Measurements from ENCODE around the gene C9orf43. TPM values are rescaled to one million over a fixed set of nuclear protein-coding genes. Genes with fewer than 3 reads are reported as not detected.
"Not testable (repeated sequence)": the region's sequence is repeated elsewhere in the genome, so short reads cannot be mapped to it uniquely, and the experiment has no call there.

Gene C9orf43
- total RNA-seq, 1 donor: 2.7 TPM

GRCh38 chr9:113380869-113381378, 29.6 kb upstream of the C9orf43 start:
- DNase-seq (ENCODE audit: low read depth in 2 of 3, low spot score in 2 of 3): no peak

DNA sequence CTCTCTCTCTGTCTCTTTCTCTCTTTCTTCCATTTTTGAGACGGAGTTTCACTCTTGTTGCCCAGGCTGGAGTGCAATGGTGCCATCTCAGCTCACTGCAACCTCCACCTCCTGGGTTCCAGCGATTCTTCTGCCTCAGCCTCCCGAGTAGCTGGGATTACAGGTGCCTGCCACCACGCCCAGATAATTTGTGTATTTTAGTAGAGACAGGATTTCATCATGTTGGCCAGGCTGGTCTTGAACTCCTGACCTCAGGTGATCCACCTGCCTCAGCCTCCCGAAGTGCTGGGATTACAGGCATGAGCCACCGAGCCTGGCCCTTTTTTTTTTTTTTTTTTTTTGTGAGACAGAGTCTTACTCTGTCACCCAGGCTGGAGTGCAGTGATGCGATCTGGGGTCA, 29.1 kb upstream of the C9orf43 start:
- not testable (repeated sequence) for DNase-seq (ENCODE audit: low read depth in 2 of 3, low spot score in 2 of 3)

DNA sequence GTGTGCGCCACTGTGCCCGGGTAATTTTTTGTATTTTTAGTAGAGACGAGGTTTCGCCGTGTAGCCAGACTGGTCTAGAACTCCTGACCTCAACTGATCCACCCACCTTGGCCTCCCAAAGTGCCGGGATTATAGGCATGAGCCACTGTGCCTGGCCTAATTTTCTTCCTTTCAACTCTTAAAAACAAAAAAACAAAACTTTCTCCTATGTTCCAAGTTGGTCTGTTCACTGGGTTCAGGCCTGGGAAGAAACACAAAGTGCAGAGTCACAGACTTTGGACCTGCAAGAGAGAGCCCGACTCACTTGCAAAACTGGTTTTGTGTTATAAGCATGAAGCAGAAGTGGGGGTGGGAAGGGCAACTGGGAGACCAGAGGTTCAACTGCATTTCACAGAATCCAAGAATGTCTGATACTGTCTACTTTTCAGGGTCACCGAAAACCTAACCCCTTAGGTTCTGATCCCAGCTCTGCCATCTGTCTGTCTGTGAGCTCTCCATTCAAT, 28.6 kb upstream of the C9orf43 start:
- DNase-seq (ENCODE audit: low read depth in 2 of 3, low spot score in 2 of 3): no peak

DNA sequence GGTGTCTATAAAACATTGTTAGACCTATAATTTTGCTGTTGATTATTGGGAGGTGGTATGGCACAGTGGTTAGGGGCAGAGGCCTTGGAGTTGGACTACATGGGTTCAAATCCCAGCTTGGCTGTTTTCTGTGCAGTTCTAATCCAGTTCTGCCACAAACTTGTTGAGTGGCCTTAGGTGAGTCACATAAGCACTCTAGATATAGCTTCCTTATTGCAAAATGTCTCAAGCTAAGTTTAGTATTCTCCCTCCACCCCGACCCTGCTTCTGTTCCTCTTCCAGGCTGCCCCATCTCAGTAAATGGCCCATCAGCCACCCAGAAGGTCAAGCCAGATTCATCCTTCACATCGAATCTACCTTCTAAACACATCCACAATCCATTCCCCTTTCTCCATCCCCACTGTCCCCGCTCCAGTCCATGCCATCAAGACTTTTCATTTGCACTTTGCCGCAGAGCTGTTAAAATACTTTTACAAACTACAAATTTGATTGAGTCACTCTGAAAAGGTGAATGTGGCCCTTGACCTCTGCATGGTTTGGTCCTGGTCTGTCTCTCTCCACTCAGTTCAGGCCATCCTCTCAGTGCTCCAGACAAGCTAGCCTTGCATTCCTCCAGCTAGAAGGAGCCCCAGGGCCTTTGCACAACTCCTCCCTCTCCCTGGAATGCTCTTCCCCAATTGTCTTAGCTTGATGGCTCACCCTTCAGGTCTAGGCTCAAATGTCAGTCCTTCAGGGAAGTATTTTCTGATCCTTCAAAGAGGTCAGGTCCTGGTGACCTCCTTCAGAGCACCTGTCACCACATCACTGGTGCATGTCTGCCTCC, 23.8 kb upstream of the C9orf43 start:
- no peak for DNase-seq (ENCODE audit: low read depth in 2 of 3, low spot score in 2 of 3)

GRCh38 chr9:113387560-113388230, 22.9 kb upstream of the C9orf43 start:
- DNase-seq (ENCODE audit: low read depth in 2 of 3, low spot score in 2 of 3): no peak

DNA sequence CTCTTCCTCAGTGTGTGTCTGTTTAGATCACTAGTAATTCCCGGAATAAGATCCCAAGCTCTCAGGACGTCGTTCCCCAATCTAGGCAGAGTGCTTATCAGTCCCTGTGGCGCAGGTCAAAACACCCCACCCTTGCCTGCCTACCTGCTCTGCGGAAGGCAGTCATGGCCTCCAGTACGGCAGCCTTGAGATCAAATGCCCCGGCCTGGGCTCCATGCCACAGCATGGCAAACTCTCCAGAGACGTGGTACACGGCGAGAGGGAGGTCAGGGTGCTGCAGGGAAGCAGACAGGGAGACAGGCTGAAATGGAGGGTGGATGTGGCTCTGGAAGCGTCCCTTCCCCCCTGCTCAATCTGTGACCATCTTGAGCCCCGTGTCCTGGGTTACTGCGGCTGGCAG, 21.7 kb upstream of the C9orf43 start:
- DNase-seq (ENCODE audit: low read depth in 2 of 3, low spot score in 2 of 3): no peak

DNA sequence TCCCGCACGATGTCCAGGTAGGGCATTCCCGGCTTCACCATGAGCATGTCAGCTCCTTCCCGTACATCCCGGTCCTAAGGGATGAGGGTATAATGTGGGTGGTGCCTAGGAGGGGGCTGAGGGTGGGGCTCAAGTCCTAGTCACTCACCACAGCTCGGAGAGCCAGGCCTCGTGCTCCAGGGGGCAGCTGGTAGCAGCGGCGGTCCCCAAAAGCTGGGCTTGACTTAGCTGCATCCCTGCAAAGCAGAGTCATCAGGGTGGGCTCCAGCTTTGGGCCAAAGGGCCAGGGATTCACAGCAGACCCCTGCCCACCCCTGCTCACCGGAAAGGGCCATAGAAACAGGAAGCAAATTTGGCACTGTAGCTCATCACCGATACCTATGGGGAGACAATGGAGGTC, 21.1 kb upstream of the C9orf43 start:
- no peak for DNase-seq (ENCODE audit: low read depth in 2 of 3, low spot score in 2 of 3)

DNA sequence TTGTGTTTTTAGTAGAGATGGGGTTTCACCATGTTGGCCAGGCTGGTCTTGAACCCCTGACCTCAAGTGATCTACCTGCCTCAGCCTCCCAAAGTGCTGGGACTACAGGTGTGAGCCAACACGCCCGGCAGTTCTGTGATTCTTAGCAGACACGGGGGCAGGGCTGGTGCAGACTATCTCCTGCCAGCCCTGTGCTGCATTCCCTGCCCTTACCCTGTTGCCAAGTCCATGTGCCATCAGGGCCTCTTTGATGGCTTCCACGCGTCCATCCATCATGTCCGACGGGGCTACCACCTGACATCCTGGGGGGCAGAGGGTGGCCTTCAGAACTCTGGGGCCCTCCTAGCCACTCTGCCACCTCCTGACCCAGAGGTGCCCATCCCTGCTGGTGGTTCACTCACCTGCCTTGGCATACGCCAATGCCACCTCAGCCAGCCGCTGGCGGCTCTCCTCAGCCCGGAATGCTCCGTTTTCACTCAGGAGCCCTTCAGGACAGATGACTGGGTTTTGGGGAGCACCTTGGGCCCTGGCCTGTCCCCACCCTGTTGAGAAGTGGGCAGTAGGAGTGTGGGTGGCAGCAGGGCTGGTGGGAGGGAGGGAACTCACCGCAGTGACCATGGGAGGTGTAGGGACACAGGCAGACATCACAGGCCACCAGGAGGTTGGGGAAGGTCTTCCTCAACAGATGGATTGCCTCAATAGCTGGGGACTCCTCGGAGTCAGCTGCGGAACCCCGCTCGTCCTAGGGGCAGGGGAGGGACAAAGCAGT, 20.2 kb upstream of the C9orf43 start:
- no peak for DNase-seq (ENCODE audit: low read depth in 2 of 3, low spot score in 2 of 3)

- no peak for DNase-seq (ENCODE audit: low read depth in 2 of 3, low spot score in 2 of 3)
These were observed 18.6 kb upstream of the C9orf43 start for GRCh38 chr9:113391917-113392316.

DNA sequence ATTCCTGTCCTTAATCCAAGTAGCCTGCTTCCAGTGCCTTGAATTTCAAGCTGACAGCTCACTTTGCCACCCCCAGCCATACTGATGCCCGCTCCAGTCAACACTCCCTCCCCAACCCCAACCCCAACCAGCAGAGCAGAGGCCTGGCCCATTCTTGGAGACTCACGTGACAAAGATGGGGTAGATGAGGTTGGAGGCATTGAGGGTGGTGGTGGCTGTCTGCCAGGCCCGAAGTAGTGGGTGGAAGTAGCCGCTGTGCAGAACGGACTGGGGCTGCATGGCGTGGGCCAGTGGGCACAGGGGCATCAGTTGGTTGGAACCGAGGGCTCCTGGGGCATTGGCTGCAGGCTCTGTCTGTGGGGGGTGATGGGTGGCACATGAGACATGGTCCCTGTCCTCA, 17.3 kb upstream of the C9orf43 start:
- no peak for DNase-seq (ENCODE audit: low read depth in 2 of 3, low spot score in 2 of 3)

GRCh38 chr9:113395000-113395861, 15.3 kb upstream of the C9orf43 start:
- no peak for DNase-seq (ENCODE audit: low read depth in 2 of 3, low spot score in 2 of 3)

DNA sequence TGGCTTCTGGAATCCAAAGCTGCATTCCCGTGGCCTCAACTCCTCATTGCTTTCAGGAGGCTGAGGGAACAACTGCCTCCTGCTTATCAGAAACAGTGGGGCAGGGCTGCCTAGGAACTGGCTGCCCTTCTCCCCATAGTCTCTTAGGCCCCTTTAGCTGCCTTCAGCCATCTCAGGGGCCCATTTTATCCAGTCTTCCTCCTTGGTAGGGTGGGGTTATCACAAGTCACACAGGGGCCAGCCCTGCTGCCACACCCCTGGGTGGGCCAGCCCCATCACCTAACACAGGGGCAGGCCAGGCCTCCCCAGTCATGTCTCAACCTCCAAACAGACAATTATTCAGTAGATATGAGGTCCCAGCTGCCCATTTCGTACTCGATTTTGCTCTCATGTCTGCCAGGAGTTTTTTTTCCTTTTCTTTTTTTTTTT, 13.3 kb upstream of the C9orf43 start:
- DNase-seq (ENCODE audit: low read depth in 2 of 3, low spot score in 2 of 3): no peak

DNA sequence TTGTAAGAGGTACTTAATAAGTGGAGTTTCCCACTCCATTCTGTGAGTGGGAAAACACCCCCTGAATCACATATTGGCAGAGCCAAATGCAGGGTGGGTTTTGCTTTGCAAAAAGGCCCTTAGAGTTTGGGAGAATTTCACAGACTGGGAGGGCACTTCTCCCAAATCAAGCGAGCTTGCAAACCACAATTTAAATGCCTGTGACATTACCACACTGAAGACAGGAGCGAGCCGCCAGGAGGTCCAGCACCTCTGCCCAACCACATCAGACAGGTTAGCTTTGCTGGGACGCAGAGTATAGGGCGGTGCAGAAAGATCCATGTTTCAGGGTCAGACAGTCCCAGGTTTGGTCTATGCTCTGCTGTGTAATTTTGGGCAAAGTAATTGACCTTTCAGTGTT, 11.8 kb upstream of the C9orf43 start:
- DNase-seq (ENCODE audit: low read depth in 2 of 3, low spot score in 2 of 3): no peak

GRCh38 chr9:113399646-113400200, 10.8 kb upstream of the C9orf43 start:
- no peak for DNase-seq (ENCODE audit: low read depth in 2 of 3, low spot score in 2 of 3)

- DNase-seq (ENCODE audit: low read depth in 2 of 3, low spot score in 2 of 3): peak; percentile 97 to 99 (median 99)
These were observed 9.3 kb upstream of the C9orf43 start, which contains the start of gene ALAD for GRCh38 chr9:113401027-113401792. TSS of gene ALAD (minus strand) at chr9:113401284. CDS start at chr9:113393559, 7,725 bp downstream.

DNA sequence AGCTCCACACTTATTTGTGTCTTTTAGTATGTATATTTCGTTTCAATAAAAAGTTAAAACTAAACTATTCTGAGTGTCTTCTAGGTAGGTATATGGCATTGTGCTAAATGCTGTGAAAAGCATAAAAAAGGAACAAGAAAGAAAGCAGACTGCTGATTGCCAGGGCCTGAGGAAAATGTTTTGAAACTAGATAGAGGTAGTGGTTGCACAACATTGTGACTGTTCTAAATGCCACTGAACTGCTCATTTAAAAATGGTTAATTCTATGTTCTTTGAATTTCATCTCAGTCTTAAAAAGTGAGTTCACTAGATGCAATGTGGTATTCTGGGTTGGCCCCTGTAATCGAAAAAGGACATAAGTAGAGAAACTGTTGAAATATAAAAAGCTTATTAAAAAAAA, 6.9 kb upstream of the C9orf43 start:
- peak in 1 of 3 donors; percentile 40 for DNase-seq (ENCODE audit: low read depth in 2 of 3, low spot score in 2 of 3)

DNA sequence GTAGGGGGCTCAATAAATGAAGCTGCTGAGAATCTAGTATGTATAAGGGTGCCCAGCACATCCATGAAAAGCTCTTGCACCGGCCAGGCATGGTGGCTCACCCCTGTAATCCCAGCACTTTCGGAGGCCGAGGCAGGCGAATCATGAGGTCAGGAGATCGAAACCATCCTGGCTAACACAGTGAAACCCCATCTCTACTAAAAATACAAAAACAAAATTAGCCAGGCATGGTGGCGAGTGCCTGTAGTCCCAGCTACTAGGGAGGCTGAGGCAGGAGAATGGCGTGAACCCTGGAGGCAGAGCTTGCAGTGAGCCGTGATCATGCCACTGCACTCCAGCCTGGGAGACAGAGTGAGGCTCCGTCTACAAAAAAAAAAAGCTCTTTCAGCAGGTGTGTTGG, 4.2 kb upstream of the C9orf43 start:
- DNase-seq (ENCODE audit: low read depth in 2 of 3, low spot score in 2 of 3): not testable (repeated sequence)

DNA sequence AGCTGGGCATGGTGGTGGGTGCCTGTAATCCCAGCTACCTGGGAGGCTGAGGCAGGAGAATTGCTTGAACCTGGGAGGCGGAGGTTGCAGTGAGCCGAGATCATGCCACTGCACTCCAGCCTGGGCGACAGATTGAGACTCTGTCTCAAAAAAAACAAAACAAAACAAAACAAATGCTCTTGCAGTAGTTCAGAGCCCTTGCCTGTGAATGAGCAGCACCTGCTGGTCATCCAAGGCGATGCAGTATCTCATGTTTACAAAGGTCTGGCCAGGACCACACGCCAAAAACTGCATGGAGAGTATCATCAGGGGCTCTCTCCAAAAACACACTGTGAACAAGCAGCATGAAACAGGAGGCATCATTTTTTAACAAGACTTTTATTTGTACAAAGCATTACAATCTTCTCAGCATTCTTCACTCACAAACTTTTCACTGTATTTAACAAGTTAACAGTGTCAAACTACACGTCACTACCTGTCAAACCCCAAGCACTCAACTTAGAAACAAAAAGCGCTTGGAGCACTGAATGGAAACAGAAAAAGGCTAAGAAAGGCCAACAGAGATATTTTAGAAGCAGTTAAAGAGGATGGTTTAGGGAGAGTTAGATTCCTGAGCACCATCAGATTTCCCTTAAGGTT, 3.6 kb upstream of the C9orf43 start:
- DNase-seq (ENCODE audit: low read depth in 2 of 3, low spot score in 2 of 3): peak; percentile 21 to 84 (median 71)

Measured in hematopoietic multipotent progenitor cell (in vitro differentiated cells).